Astrocyte of the cerebellum (primary cell): ENCODE measurements around the gene ZNF138.

Experiments
- DNase-seq: peaks from one replicate; pipeline ENCODE4 v3.0.0-alpha.2; 2011; ENCODE audit warnings: low read depth
- H3K4me3 ChIP-seq: 2 replicates; pipeline ENCODE4 v1.5.1; 2011; ENCODE audit warnings: mild to moderate bottlenecking, low read depth, low read length, moderate library complexity
- in situ Hi-C: cut with HindIII; loops from 2 replicates; pipeline ENCODE4 v1.10.0; 2017; ENCODE audit warnings: low sequenced_read_pairs
- TF ChIP-seq, protein P1 (sequence below): IDR thresholded peaks from 2 replicates; pipeline ENCODE4 v1.5.1; 2012; ENCODE audit warnings: low read length, low read depth, moderate library complexity, mild to moderate bottlenecking; ENCODE audit errors: missing control alignments

The ZNF138 gene

DNA sequence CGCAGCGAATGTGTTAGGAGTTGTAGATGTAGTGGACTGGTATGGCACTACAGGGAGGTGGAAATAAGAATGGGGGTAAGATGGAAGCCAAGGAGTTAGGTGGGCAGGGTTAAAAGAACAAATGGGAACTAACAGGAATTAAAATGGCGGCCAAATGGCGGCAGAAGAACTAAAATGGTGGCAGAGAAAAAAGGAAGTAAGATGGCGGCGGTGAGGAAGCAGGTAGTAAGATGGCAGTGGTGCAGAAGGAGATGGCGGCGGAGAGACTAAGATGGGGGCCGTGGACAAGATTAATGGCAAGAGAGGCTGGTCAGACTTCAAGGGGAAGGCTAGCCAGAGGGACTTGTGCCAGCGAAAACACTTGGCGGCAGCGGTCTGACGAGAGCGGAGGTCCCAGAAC is 44.5 kb downstream of the ZNF138 start:
- no peak for DNase-seq
- in situ Hi-C loops, result no loop called here
- H3K4me3 ChIP-seq, result no peak overlapping the region
- TF ChIP-seq, protein P1, sequence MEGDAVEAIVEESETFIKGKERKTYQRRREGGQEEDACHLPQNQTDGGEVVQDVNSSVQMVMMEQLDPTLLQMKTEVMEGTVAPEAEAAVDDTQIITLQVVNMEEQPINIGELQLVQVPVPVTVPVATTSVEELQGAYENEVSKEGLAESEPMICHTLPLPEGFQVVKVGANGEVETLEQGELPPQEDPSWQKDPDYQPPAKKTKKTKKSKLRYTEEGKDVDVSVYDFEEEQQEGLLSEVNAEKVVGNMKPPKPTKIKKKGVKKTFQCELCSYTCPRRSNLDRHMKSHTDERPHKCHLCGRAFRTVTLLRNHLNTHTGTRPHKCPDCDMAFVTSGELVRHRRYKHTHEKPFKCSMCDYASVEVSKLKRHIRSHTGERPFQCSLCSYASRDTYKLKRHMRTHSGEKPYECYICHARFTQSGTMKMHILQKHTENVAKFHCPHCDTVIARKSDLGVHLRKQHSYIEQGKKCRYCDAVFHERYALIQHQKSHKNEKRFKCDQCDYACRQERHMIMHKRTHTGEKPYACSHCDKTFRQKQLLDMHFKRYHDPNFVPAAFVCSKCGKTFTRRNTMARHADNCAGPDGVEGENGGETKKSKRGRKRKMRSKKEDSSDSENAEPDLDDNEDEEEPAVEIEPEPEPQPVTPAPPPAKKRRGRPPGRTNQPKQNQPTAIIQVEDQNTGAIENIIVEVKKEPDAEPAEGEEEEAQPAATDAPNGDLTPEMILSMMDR, result no peak

DNA sequence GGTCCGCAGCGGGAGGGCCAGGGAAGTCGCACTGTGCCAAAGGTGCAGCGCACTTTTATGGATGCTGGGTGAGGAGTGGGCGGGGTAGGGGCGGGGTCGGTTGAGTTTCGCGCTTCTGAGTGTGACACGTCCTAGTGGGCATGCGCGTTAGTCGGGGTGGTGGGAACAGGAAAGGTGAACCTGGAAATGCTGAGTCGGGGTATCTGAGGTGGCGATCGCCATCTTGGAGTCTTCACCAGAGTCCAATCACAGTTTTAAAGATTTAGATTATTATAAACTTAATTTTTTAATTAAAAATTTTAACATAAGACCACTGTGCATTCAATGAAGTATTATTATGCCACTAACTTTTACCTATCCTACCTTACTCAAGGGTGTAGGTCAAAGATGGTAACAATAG is 45.7 kb downstream of the ZNF138 start:
- H3K4me3 ChIP-seq, result no peak overlapping the region
- in situ Hi-C loops, result no loop called here
- TF ChIP-seq, protein P1, result no peak
- no peak for DNase-seq

DNA sequence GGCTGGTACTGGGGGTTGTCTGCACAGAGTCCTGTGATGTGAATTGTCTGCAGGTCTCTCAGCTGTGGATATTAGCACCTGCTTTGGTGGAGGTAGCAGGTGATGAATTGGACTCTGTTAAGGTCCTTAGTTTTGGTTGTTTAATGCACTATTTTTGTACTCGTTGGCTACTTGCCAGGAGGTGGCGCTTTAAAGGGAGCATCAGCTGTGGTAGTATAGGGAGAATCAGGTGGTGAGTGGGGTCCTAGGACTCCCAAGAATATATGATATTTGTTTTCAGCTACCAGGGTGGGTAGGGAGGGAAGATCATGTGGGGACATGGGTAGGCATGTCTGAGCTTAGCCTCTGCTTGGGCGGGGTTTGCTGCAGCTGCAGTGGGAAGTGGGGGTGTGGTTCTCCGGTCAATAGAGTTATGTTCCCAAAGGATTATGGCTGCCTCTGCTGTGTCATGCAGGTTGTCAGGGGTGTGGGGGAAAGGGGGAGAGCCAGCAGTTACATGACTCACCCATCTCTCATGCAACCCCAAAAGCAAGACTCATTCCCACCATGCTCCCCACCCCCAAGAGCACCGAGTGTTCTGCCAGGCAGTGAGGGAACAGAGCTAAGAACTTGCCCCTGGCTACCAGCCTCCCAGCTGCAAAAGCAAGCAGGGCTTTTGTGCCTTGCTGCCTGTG is 55.2 kb downstream of the ZNF138 start:
- in situ Hi-C loops, result no loop called here
- TF ChIP-seq, protein P1, result no peak
- DNase-seq, result no peak
- H3K4me3 ChIP-seq, result no peak overlapping the region

DNA sequence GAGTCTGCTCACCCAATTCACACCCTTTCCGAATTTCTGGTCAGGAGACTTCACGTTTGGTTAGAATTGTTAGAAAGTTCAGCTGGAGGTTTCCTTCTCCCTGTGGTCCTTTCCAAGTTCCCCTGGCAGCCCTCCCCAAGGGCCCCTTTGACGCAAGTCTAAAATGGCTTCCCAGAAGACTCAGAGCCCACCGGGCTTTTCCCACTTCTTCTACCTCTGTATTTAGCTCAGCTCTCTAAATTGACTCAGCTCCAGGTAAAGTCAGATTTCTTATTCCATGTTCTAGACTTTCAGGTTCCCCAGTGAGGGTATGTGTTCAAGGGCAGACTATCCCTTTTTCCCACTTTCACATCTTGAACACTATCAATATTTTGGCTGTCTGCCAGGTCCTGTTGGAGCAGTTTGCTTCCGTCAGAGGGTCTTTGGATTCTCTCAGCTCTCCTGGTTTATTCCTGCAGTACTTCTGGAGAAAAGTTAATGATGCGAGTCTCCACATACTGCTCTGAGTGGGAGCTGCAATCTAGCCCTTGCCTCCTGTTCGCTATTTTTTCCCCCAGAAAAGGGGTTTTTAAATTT is 55.8 kb downstream of the ZNF138 start:
- in situ Hi-C loops, result no loop called here
- TF ChIP-seq, protein P1, result no peak
- no peak overlapping the region for H3K4me3 ChIP-seq
- no peak for DNase-seq

DNA sequence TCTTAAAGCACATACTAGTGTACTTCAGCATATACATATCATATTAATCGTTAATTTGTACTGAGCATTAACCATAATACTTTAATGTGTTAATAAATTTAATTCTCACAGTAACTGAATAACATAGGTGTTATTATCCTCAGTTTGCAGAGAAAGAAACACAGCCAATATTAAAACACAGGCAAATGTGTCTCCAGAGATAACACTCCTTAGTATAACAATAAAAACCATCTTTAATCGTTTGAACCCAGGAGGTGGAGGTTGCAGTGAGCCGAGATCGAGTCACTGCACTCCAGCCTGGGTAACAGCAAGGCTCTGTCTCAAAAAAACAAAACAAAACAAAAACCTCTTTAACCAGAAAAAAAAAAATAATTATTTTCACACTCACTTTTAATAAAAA is 59.5 kb downstream of the ZNF138 start:
- in situ Hi-C loops, result no loop called here

DNA sequence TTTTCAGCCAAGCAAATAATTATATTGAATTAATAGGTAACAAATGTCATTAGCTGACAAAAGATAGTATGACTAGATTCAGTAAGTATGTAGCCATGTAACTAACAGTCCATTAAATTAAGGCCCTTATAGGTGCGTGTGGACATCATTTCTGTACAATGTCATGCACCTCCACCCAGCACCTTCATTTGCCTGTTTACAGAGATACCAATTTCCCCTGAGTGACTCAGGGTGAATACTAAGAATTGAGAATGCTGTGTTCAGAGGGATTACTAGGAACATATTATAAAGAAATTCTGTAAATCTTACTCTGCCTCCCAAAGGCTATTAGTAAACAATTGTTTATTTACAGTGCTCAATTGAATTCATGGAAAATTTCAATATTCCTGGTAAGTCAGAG is 60.7 kb downstream of the ZNF138 start:
- in situ Hi-C loops, result no loop called here
- TF ChIP-seq, protein P1, result no peak
- no peak for DNase-seq
- H3K4me3 ChIP-seq, result no peak overlapping the region

More for the DNA sequence above, 59.5 kb downstream of the ZNF138 start:
- TF ChIP-seq, protein P1, result no peak
- DNase-seq, result no peak
- no peak overlapping the region for H3K4me3 ChIP-seq
